DND-41 (cell line): ENCODE results near the gene ADARB2.

ENCODE experiments used
- ATAC-seq: fragments of 200-7000 bp; cut with Tn5 transposase; 3 replicates; pipeline ENCODE4 v1.9.1; 2021; ENCODE audit warnings: low read depth; ENCODE audit not compliant: insufficient read depth
- DNase-seq: peaks from one replicate; pipeline ENCODE4 v3.0.0-alpha.2; 2020
- H2AFZ ChIP-seq: 2 replicates; pipeline ENCODE4 v1.6.0; 2012; ENCODE audit warnings: low read depth, low read length
- H3K27ac ChIP-seq: 2 replicates; pipeline ENCODE4 v1.5.1; 2012; ENCODE audit warnings: low read length, inconsistent platforms
- H3K27me3 ChIP-seq: fragments of 200-600 bp; sonication (generic); 2 replicates; pipeline ENCODE4 v1.6.0; 2012; ENCODE audit warnings: low read length, mild to moderate bottlenecking, inconsistent platforms; ENCODE audit not compliant: insufficient read depth, poor library complexity
- H3K36me3 ChIP-seq: 2 replicates; pipeline ENCODE4 v1.5.1; 2012; ENCODE audit warnings: low read length, inconsistent platforms; ENCODE audit not compliant: insufficient read depth
- H3K4me1 ChIP-seq: 2 replicates; pipeline ENCODE4 v1.5.1; 2012; ENCODE audit warnings: mild to moderate bottlenecking, low read length; ENCODE audit not compliant: insufficient read depth
- H3K4me2 ChIP-seq: 2 replicates; pipeline ENCODE4 v1.6.0; 2012; ENCODE audit warnings: mild to moderate bottlenecking, moderate library complexity, low read length, inconsistent platforms; ENCODE audit not compliant: insufficient read depth
- H3K4me3 ChIP-seq, 2 experiments: fragments of 200-600 bp in 1 of 2; shearing (Covaris generic) in 1 of 2; 2 replicates each; pipeline ENCODE4 v1.5.1; 2012 to 2016; ENCODE audit warnings: inconsistent platforms in 2 of 2, low read length in 2 of 2, mild to moderate bottlenecking in 2 of 2, low read depth in 1 of 2, moderate library complexity in 1 of 2
- H3K79me2 ChIP-seq: 2 replicates; pipeline ENCODE4 v1.6.0; 2012; ENCODE audit warnings: low read length, inconsistent platforms; ENCODE audit not compliant: insufficient read depth
- H3K9ac ChIP-seq: 2 replicates; pipeline ENCODE4 v1.6.0; 2012; ENCODE audit warnings: low read depth, mild to moderate bottlenecking, inconsistent platforms, low read length, moderate library complexity
- H3K9me3 ChIP-seq: 2 replicates; pipeline ENCODE4 v1.5.1; 2012; ENCODE audit warnings: low read length, moderate library complexity, mild to moderate bottlenecking, inconsistent platforms; ENCODE audit not compliant: insufficient read depth, severe bottlenecking
- H4K20me1 ChIP-seq: 2 replicates; pipeline ENCODE4 v1.6.0; 2012; ENCODE audit warnings: low read length; ENCODE audit not compliant: insufficient read depth
- EZH2 ChIP-seq: IDR thresholded peaks from 3 replicates; pipeline ENCODE4 v1.6.1; 2012; ENCODE audit warnings: borderline replicate concordance, low read depth, mild to moderate bottlenecking, moderate library complexity, low read length, inconsistent platforms; ENCODE audit not compliant: severe bottlenecking
- TF ChIP-seq, protein P1 (sequence below): IDR thresholded peaks from 2 replicates; pipeline ENCODE4 v1.5.1; 2012; ENCODE audit warnings: borderline replicate concordance, low read length, moderate library complexity, mild to moderate bottlenecking; ENCODE audit not compliant: poor library complexity, severe bottlenecking; ENCODE audit errors: extremely low read depth

ADARB2 gene

GRCh38 chr10:1393481-1393880 lies 343.8 kb downstream of the ADARB2 start:
- no peaks in the 10 kb centered on the region for H3K79me2 ChIP-seq
- H4K20me1 ChIP-seq: no peaks in the 10 kb centered on the region
- no peak overlapping the region for H3K4me3 ChIP-seq
- no peaks in the 10 kb centered on the region for H3K36me3 ChIP-seq
- H3K27ac ChIP-seq: no peak overlapping the region
- H2AFZ ChIP-seq: no peak overlapping the region
- no peaks in the 10 kb centered on the region for H3K4me1 ChIP-seq
- no peaks in the 10 kb centered on the region for H3K27me3 ChIP-seq
- no peak for TF ChIP-seq EZH2
- TF ChIP-seq, protein P1, sequence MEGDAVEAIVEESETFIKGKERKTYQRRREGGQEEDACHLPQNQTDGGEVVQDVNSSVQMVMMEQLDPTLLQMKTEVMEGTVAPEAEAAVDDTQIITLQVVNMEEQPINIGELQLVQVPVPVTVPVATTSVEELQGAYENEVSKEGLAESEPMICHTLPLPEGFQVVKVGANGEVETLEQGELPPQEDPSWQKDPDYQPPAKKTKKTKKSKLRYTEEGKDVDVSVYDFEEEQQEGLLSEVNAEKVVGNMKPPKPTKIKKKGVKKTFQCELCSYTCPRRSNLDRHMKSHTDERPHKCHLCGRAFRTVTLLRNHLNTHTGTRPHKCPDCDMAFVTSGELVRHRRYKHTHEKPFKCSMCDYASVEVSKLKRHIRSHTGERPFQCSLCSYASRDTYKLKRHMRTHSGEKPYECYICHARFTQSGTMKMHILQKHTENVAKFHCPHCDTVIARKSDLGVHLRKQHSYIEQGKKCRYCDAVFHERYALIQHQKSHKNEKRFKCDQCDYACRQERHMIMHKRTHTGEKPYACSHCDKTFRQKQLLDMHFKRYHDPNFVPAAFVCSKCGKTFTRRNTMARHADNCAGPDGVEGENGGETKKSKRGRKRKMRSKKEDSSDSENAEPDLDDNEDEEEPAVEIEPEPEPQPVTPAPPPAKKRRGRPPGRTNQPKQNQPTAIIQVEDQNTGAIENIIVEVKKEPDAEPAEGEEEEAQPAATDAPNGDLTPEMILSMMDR: no peak
- no peak for DNase-seq
- no peak overlapping the region for H3K9ac ChIP-seq
- ATAC-seq: no peak
- H3K9me3 ChIP-seq: no peaks in the 10 kb centered on the region
- no peak overlapping the region for H3K4me2 ChIP-seq

DNA sequence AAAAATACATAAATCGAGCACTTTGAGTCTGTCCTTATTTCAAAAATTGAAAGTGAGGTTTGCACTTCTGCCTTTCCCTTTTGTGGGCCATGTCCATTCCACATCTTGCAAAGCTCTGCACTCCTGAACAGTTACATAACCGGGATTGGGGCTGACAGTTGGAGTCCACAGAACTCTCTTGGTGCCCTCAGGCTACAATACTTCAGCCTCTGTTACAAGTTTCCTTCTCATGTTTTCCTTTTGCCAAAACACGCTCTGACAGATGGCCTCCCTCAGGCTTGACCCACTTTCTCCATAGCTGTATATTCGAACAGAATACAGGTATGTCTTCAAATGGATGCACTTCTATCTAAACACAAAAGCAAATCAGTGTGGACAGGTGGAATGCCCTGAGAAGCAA lies 345.2 kb downstream of the ADARB2 start:
- no peak overlapping the region for H2AFZ ChIP-seq
- H3K4me1 ChIP-seq: no peaks in the 10 kb centered on the region
- H3K9ac ChIP-seq: no peak overlapping the region
- H3K4me2 ChIP-seq: no peak overlapping the region
- ATAC-seq (no peak), DNase-seq (no peak)
- no peak overlapping the region for H3K27ac ChIP-seq
- H3K36me3 ChIP-seq: no peaks in the 10 kb centered on the region
- no peaks in the 10 kb centered on the region for H3K79me2 ChIP-seq
- H3K9me3 ChIP-seq: no peaks in the 10 kb centered on the region
- no peaks in the 10 kb centered on the region for H3K27me3 ChIP-seq
- no peak overlapping the region for H3K4me3 ChIP-seq
- TF ChIP-seq EZH2: no peak
- TF ChIP-seq, protein P1: no peak
- H4K20me1 ChIP-seq: no peaks in the 10 kb centered on the region

DNA sequence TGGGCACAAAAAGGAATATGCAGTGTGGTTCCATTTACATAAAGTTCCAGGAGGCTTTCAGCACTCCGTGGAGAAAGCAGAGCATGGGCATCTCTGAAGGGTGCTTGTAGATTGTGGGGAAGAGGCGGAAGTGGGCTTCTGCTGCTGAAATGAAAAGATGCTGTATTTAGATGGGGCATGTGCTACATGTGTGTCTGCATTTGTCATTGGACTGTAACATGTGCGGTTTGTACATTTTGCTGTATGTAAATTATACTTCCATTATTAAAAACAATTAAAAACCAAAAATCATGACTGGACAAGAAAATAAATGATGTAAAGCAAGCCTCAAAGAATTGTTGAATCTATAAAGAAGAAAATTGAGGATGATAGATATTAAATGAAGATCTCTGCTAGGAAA lies 347.1 kb downstream of the ADARB2 start:
- no peak overlapping the region for H3K4me3 ChIP-seq
- no peak overlapping the region for H3K9ac ChIP-seq
- H3K79me2 ChIP-seq: no peaks in the 10 kb centered on the region
- H3K9me3 ChIP-seq: peaks cover 7% of the 10 kb centered on the region
- TF ChIP-seq, protein P1: no peak
- no peak for TF ChIP-seq EZH2
- no peak for ATAC-seq
- H4K20me1 ChIP-seq: no peaks in the 10 kb centered on the region
- H3K27ac ChIP-seq: no peak overlapping the region
- H3K4me2 ChIP-seq: no peak overlapping the region
- no peak overlapping the region for H2AFZ ChIP-seq
- no peaks in the 10 kb centered on the region for H3K27me3 ChIP-seq
- no peaks in the 10 kb centered on the region for H3K4me1 ChIP-seq
- H3K36me3 ChIP-seq: no peaks in the 10 kb centered on the region
- no peak for DNase-seq

DNA sequence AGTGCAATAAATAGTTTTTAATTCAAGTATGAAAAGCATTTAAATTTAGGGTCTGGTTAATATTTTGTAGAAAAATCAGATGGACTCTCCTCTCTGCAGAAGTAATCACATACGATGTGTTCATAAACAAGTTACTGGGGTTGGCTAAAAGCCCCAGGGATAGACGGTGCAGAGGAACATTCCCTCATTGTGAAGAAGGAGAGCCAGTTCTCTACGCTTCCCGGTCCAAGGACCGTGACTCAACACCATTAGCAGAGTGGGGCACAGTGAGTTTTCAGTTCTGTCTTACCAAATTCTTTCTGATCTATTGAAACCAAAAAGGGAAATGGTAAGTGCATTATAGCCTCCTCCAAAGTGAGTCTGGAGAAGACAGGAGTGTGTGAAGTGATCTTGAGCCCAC lies 353.3 kb downstream of the ADARB2 start:
- Histone ChIP-seq H3K27ac (no peak overlapping the region), H3K4me2 (no peak overlapping the region), H4K20me1 (no peaks in the 10 kb centered on the region), H3K27me3 (peaks cover 6% of the 10 kb centered on the region), H3K4me1 (no peaks in the 10 kb centered on the region), H3K4me3 (no peak overlapping the region), H2AFZ (no peak overlapping the region), H3K79me2 (no peaks in the 10 kb centered on the region), H3K36me3 (no peaks in the 10 kb centered on the region), H3K9me3 (peaks cover 7% of the 10 kb centered on the region), H3K9ac (no peak overlapping the region)
- DNase-seq (no peak), ATAC-seq (no peak)
- TF ChIP-seq, protein P1: no peak
